B cell (primary cell): ENCODE measurements around the gene WNT11. TPM values are rescaled to one million over a fixed set of nuclear protein-coding genes. Genes with fewer than 3 reads are reported as not detected.

Source experiments
- ATAC-seq: fragments of 200-7000 bp; cut with Tn5 transposase; one replicate; pipeline ENCODE4 v1.10.0; 2021; ENCODE audit warnings: low read depth, mild to moderate bottlenecking, moderate number of reproducible peaks, moderate library complexity
- CTCF ChIA-PET: fragments of 350-600 bp; sonication (Branson Sonifier 250); formaldehyde crosslinking; loops from one replicate; lab custom pipeline; 2021; ENCODE audit warnings: antibody characterized with exemption, inconsistent platforms; lab: Charles Lee
- POLR2A ChIA-PET: fragments of 350-600 bp; sonication (Branson Sonifier 250); formaldehyde crosslinking; loops from one replicate; lab custom pipeline; 2021; ENCODE audit warnings: antibody characterized with exemption; lab: Charles Lee
- DNase-seq: peaks from one replicate; pipeline ENCODE4 v3.0.0; 2013
- H2AFZ ChIP-seq: 2 replicates; pipeline ENCODE4 v1.6.1; 2012; ENCODE audit warnings: mild to moderate bottlenecking, low read depth, low read length; ENCODE audit not compliant: insufficient read depth, poor library complexity, severe bottlenecking
- H3K27ac ChIP-seq, 2 donors: 1 replicate in 1 of 2; 2 replicates in 1 of 2; pipeline ENCODE4 v1.5.1; 2012 to 2013; ENCODE audit warnings: low read length in 2 of 2, mild to moderate bottlenecking in 2 of 2, moderate library complexity in 1 of 2
- H3K27me3 ChIP-seq, 4 experiments: fragments of 200-600 bp in 1 of 4; sonication (generic) in 1 of 4; replicated peaks in 1 of 4; 1 replicate in 2 of 4; 2 replicates in 2 of 4; pipeline versions ENCODE4 v1.6.1 to v1.7.0; 2013 to 2016; ENCODE audit warnings: low read length in 3 of 4, mild to moderate bottlenecking in 2 of 4, mixed read lengths in 1 of 4, moderate library complexity in 1 of 4; ENCODE audit not compliant: insufficient read depth in 4 of 4, control insufficient read depth in 3 of 4; ENCODE audit errors: control extremely low read depth in 1 of 4
- H3K36me3 ChIP-seq, 2 experiments: replicated peaks in 1 of 2; 1 replicate in 1 of 2; 2 replicates in 1 of 2; pipeline versions ENCODE4 v1.6.1 to v1.7.1; 2013; ENCODE audit warnings: low read length in 1 of 2; ENCODE audit not compliant: insufficient read depth in 2 of 2, control insufficient read depth in 1 of 2; ENCODE audit errors: control extremely low read depth in 1 of 2, extremely low read depth in 1 of 2
- H3K4me1 ChIP-seq, 2 donors: fragments of 200-600 bp in 1 of 2; sonication (generic) in 1 of 2; 1 replicate in 1 of 2; 2 replicates in 1 of 2; pipeline versions ENCODE4 v1.5.1 to v1.6.1; 2013 to 2017; ENCODE audit warnings: low read length in 2 of 2; ENCODE audit not compliant: control insufficient read depth in 2 of 2, insufficient read depth in 2 of 2
- H3K4me2 ChIP-seq: replicated peaks from 2 replicates; pipeline ENCODE3; 2012; ENCODE audit warnings: mild to moderate bottlenecking, low read depth, low read length; ENCODE audit not compliant: poor library complexity, severe bottlenecking
- H3K4me3 ChIP-seq, 5 experiments: fragments of 200-600 bp in 1 of 5; sonication (generic) in 1 of 5; 1 replicate in 3 of 5; 2 replicates in 2 of 5; pipeline versions ENCODE4 v1.5.1 to v1.7.0; 2011 to 2016; ENCODE audit warnings: low read length in 4 of 5, mild to moderate bottlenecking in 4 of 5, low read depth in 2 of 5, control low read depth in 1 of 5, moderate library complexity in 1 of 5; ENCODE audit not compliant: insufficient read depth in 1 of 5; ENCODE audit errors: control extremely low read depth in 1 of 5, extremely low read depth in 1 of 5
- H3K79me2 ChIP-seq: fragments of 200-600 bp; sonication (generic); one replicate; pipeline ENCODE4 v1.6.0; 2016; ENCODE audit warnings: low read length; ENCODE audit not compliant: control insufficient read depth, insufficient read depth
- H3K9ac ChIP-seq: fragments of 200-600 bp; sonication (generic); 2 replicates; pipeline ENCODE4 v1.6.1; 2017; ENCODE audit warnings: mild to moderate bottlenecking, low read length, moderate library complexity
- H3K9me3 ChIP-seq, 3 donors: one replicate each; pipeline versions ENCODE4 v1.6.1 to v1.7.1; 2013; ENCODE audit warnings: low read length in 2 of 3; ENCODE audit not compliant: control insufficient read depth in 2 of 3, insufficient read depth in 1 of 3; ENCODE audit errors: control extremely low read depth in 1 of 3
- H4K20me1 ChIP-seq: 2 replicates; pipeline ENCODE4 v1.6.0; 2012; ENCODE audit warnings: mild to moderate bottlenecking, low read length; ENCODE audit not compliant: insufficient read depth, control insufficient read depth, poor library complexity, severe bottlenecking
- H3K27ac Mint-ChIP-seq: one replicate; pipeline ENCODE4 v1.8.0; 2021; ENCODE audit warnings: mixed read lengths
- H3K27me3 Mint-ChIP-seq: one replicate; pipeline ENCODE4 v1.8.0; 2021; ENCODE audit warnings: mixed read lengths
- H3K4me1 Mint-ChIP-seq: one replicate; pipeline ENCODE4 v1.8.0; 2021; ENCODE audit warnings: mixed read lengths
- H3K4me3 Mint-ChIP-seq: one replicate; pipeline ENCODE4 v1.8.0; 2021; ENCODE audit warnings: mixed read lengths
- H3K9me3 Mint-ChIP-seq: one replicate; pipeline ENCODE4 v1.8.0; 2022; ENCODE audit warnings: mixed read lengths; ENCODE audit not compliant: insufficient read depth
- CTCF ChIP-seq: fragments of 200-600 bp; IDR thresholded peaks from one replicate; pipeline ENCODE4 v1.8.0; 2022; ENCODE audit warnings: antibody characterized with exemption, mild to moderate bottlenecking
- EZH2 ChIP-seq: IDR thresholded peaks from 2 replicates; pipeline ENCODE4 v1.6.1; 2012; ENCODE audit warnings: borderline replicate concordance, low read depth, mild to moderate bottlenecking, moderate library complexity, low read length; ENCODE audit not compliant: insufficient read depth, poor library complexity, severe bottlenecking
- WGBS: methylation state at CpG from one replicate; pipeline ENCODE4 v1.1.5; 2013; ENCODE audit warnings: missing lambda C conversion rate; ENCODE audit not compliant: insufficient coverage; 5-methylcytosine and 5-hydroxymethylcytosine counted together
- intact Hi-C: fragments of 100-400 bp; cut with micrococcal nuclease; formaldehyde crosslinking; loops from one replicate; pipeline ENCODE4 v1.10.0; 2022
- polyA plus RNA-seq: library from polyadenylated mRNA; depleted of rRNA; stranded (reverse); fragments of >200 nt; gene quantifications from 2 replicates; pipeline ENCODE4 v1.2.3, GENCODE V29; 2012
- total RNA-seq, 2 donors: library from RNA; stranded (reverse); fragments of 120-200 nt in 1 of 2; gene quantifications; 1 replicate in 1 of 2; 2 replicates in 1 of 2; pipeline versions ENCODE4 v1.2.3 to v1.2.4, GENCODE V29; 2013 to 2022

The WNT11 gene
- total and polyA plus RNA-seq, 2 donors (not counting 1 experiment from before 2014, with no cell fraction given), result 0.39 TPM; not detected in 1

DNA sequence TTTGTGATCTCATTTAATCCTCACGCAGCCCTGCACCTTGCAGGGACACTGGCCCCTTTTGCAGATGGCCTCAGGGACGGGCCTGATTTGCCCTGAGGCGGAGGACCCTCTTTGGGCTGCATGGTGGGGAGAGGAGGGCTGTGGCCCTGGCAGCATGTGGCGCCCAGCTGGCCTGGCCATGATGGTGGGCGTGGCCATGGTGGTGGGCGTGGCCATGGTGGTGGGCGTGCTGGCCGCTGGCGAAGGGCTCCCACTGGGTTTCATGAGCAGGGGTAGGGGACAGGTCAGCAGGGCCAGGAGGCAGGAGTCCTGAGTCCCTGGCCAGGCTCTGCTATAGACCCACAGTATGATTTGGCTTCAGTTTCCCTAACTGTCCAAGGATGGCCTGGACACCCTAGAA is 13.1 kb downstream of the WNT11 start:
- CTCF ChIA-PET, result interaction anchor here (0.6 kb wide), 1 partner anchor 15 kb away, joined by 3 read pairs; no protein-coding TSS in a partner anchor

DNA sequence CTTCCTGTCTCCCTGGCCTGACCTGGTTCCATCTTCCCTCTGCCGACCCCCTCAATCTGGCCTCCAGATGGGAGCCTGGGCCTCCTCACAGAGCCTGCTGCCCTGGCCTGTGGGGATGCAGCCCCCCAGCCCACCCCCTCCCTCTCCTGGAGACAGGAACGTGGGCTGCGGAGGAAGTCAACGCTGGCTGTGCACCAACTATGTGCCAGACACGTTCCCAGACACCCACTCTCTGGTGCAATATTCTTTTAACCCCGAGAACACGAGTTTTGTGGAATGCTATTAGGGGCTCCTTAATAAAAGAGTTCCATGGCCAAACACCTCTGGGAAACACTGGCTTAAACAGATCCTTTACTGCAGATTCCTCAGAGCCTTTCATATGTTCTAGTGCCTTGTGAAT is 15.9 kb downstream of the WNT11 start:
- Histone ChIP-seq H4K20me1 (no peaks in the 10 kb centered on the region), H3K4me1 (no peaks in the 10 kb centered on the region), H3K79me2 (no peaks in the 10 kb centered on the region), H2AFZ (no peak overlapping the region), H3K4me2 (no peak overlapping the region), H3K27ac (no peak overlapping the region), H3K9me3 (peaks cover 0 to 5% (median 0%) of the 10 kb centered on the region in 3 donors), H3K27me3 (no peaks in the 10 kb centered on the region), H3K4me3 (no peak overlapping the region), H3K9ac (no peak overlapping the region), H3K36me3 (no peaks in the 10 kb centered on the region)
- Mint-ChIP-seq H3K27ac (no peak overlapping the region), H3K27me3 (no peaks in the 10 kb centered on the region), H3K9me3 (no peaks in the 10 kb centered on the region), H3K4me3 (no peak overlapping the region), H3K4me1 (no peaks in the 10 kb centered on the region)
- TF ChIP-seq EZH2 (no peak), CTCF (no peak)
- intact Hi-C loops, result no loop called here
- DNase-seq (no peak), ATAC-seq (no peak)
- 95% methylated on average over 3 of the region's 7 CpGs for WGBS
- ChIA-PET POLR2A (no interaction called here), CTCF (no interaction called here)

More for the DNA sequence above, 13.1 kb downstream of the WNT11 start:
- H3K9me3 Mint-ChIP-seq, result no peaks in the 10 kb centered on the region
- DNase-seq (no peak), ATAC-seq (peak; percentile 17)
- H3K4me3 Mint-ChIP-seq, result no peak overlapping the region
- Histone ChIP-seq H3K36me3 (no peaks in the 10 kb centered on the region), H3K9ac (no peak overlapping the region), H3K4me3 (no peak overlapping the region), H3K4me1 (no peaks in the 10 kb centered on the region), H3K27ac (no peak overlapping the region), H3K4me2 (no peak overlapping the region), H2AFZ (no peak overlapping the region), H3K9me3 (peaks cover 0 to 5% (median 0%) of the 10 kb centered on the region in 3 donors), H4K20me1 (no peaks in the 10 kb centered on the region), H3K27me3 (no peaks in the 10 kb centered on the region), H3K79me2 (no peaks in the 10 kb centered on the region)
- H3K27me3 Mint-ChIP-seq, result no peaks in the 10 kb centered on the region
- TF ChIP-seq EZH2 (no peak), CTCF (no peak)
- no peak overlapping the region for H3K27ac Mint-ChIP-seq
- 85% methylated on average over 9 of the region's 9 CpGs for WGBS
- POLR2A ChIA-PET, result no interaction called here
- intact Hi-C loops, result no loop called here
- no peaks in the 10 kb centered on the region for H3K4me1 Mint-ChIP-seq
